LNCaP clone FGC (cell line): Measurements from ENCODE around the gene ARRDC1.

Experiments used
- DNase-seq: peaks from one replicate; pipeline ENCODE4 v3.0.0-alpha.2; 2011; ENCODE audit warnings: low read depth
- H3K4me3 ChIP-seq: 2 replicates; pipeline ENCODE4 v1.5.1; 2011; ENCODE audit warnings: mild to moderate bottlenecking, low read depth, low read length, control low read depth
- CTCF ChIP-seq: IDR thresholded peaks from 2 replicates; pipeline ENCODE4 v1.5.1; 2012; ENCODE audit warnings: mild to moderate bottlenecking; ENCODE audit not compliant: control insufficient read depth, insufficient read depth; ENCODE audit errors: extremely low read depth

The ARRDC1 gene

GRCh38 chr9:137569609-137570203 lies 35.8 kb upstream of the ARRDC1 start:
- H3K4me3 ChIP-seq: no peak overlapping the region
- TF ChIP-seq CTCF: no peak
- no peak for DNase-seq

GRCh38 chr9:137570566-137570965 lies 34.9 kb upstream of the ARRDC1 start:
- no peak for DNase-seq
- no peak overlapping the region for H3K4me3 ChIP-seq
- no peak for TF ChIP-seq CTCF

GRCh38 chr9:137574192-137574591 lies 31.3 kb upstream of the ARRDC1 start:
- DNase-seq: no peak
- TF ChIP-seq CTCF: no peak

GRCh38 chr9:137575364-137575715 lies 30.1 kb upstream of the ARRDC1 start:
- no peak for DNase-seq
- TF ChIP-seq CTCF: no peak
- no peak overlapping the region for H3K4me3 ChIP-seq

More at GRCh38 chr9:137574192-137574591, 31.3 kb upstream of the ARRDC1 start:
- no peak overlapping the region for H3K4me3 ChIP-seq

GRCh38 chr9:137575716-137576411 lies 29.6 kb upstream of the ARRDC1 start:
- no peak overlapping the region for H3K4me3 ChIP-seq
- no peak for TF ChIP-seq CTCF
- DNase-seq: no peak

- peak within 1 kb of the TSS; percentile 84 for H3K4me3 ChIP-seq
- DNase-seq: peak; percentile 64
- TF ChIP-seq CTCF: peak; percentile 99
Observed at GRCh38 chr9:137578518-137579258, 26.8 kb upstream of the ARRDC1 start, which contains the start of gene DPH7. DPH7 (minus strand) TSS chr9:137578925; CDS start chr9:137578777, 148 bp downstream.
